Astrocyte (in vitro differentiated cells and primary cell): ENCODE measurements around the gene CHMP1A.

Source experiments
- EZH2 ChIP-seq: IDR thresholded peaks from 2 replicates; pipeline ENCODE4 v1.6.1; 2012; ENCODE audit warnings: mild to moderate bottlenecking, low read length, inconsistent platforms; ENCODE audit not compliant: insufficient read depth
- TF ChIP-seq, protein P1 (sequence below): IDR thresholded peaks from 2 replicates; pipeline ENCODE4 v1.5.1; 2011; ENCODE audit warnings: low read depth, mild to moderate bottlenecking, inconsistent platforms, low read length, moderate library complexity; ENCODE audit not compliant: insufficient read depth

DNA sequence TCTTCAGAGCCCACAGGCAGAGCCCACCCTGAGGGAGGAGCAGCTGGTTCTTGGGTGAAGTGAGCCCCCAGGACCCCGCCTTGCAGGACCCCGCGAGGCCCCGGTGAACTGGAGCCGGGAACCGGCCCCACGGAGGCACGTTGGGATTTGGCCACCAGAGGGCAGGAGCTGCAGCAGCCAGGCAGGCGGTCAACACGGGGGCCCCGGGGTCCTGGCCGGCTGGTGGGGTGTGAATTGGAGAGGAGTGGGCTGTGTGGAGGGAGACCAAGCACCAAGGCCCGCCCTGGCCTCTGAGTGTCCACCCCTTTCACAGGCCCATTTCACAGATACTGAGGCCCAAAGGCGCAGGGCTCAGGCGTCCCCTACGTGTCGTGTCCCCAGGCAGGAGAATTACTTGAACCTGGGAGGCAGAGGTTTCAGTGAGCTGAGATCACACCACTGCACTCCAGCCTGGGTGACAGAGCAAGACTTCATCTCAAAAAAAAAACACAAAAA, 41.9 kb downstream of the CHMP1A start:
- TF ChIP-seq, protein P1, sequence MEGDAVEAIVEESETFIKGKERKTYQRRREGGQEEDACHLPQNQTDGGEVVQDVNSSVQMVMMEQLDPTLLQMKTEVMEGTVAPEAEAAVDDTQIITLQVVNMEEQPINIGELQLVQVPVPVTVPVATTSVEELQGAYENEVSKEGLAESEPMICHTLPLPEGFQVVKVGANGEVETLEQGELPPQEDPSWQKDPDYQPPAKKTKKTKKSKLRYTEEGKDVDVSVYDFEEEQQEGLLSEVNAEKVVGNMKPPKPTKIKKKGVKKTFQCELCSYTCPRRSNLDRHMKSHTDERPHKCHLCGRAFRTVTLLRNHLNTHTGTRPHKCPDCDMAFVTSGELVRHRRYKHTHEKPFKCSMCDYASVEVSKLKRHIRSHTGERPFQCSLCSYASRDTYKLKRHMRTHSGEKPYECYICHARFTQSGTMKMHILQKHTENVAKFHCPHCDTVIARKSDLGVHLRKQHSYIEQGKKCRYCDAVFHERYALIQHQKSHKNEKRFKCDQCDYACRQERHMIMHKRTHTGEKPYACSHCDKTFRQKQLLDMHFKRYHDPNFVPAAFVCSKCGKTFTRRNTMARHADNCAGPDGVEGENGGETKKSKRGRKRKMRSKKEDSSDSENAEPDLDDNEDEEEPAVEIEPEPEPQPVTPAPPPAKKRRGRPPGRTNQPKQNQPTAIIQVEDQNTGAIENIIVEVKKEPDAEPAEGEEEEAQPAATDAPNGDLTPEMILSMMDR, result peak; percentile 26
- TF ChIP-seq EZH2, result no peak
